Measurements from ENCODE around the gene MTERF1. TPM values are rescaled to one million over a fixed set of nuclear protein-coding genes. Genes with fewer than 3 reads are reported as not detected.
"Not testable (repeated sequence)": the region's sequence is repeated elsewhere in the genome, so short reads cannot be mapped to it uniquely, and the experiment has no call there.

MTERF1 gene
- total RNA-seq, 1 experiment from 2014 or later: 13.6 TPM

DNA sequence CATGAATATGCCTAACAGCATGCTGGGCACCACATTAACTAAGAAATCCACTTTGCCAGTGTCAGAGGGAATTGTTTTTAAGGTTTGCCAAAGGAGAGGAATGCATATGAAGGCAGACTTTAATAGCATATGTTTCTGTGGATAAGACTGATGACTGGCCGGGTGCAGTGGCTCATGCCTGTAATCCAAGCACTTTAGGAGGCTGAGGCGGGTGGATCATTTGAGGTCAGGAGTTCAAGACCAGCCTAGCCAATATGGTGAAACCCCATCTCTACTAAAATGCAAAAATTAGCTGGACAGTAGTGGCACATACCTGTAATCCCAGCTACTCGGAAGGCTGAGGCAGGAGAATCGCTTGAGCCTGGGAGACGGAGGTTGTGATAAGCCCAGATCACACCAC, 13.2 kb upstream of the MTERF1 start:
- DNase-seq (ENCODE audit: low read depth, low spot score); H3K9me3 ChIP-seq (ENCODE audit: control insufficient read depth, insufficient read depth, low read depth, low read length); H3K27me3 ChIP-seq (ENCODE audit: control insufficient read depth, insufficient read depth, low read length); POLR2A ChIA-PET; H3K4me3 ChIP-seq (ENCODE audit: low read depth in 2 of 2, low read length in 2 of 2); H3K27ac ChIP-seq (ENCODE audit: low read length); ATAC-seq; in situ Hi-C loops (cut with HindIII; ENCODE audit: low pct_unique_long_range_greater_than_20kb, low sequenced_read_pairs); BruUV-seq (replicated peaks); CTCF ChIA-PET; intact Hi-C loops (cut with micrococcal nuclease; ENCODE audit: unreplicated experiment); H3K4me1 ChIP-seq (ENCODE audit: control insufficient read depth, insufficient read depth, low read length); H3K36me3 ChIP-seq (ENCODE audit: control insufficient read depth, insufficient read depth, low read length): not testable (repeated sequence)

GRCh38 chr7:91892821-91893340, 12.4 kb upstream of the MTERF1 start:
- Histone ChIP-seq H3K4me1 (ENCODE audit: control insufficient read depth, insufficient read depth, low read length) (no peaks in the 10 kb centered on the region), H3K4me3 (ENCODE audit: low read depth in 2 of 2, low read length in 2 of 2) (no peak overlapping the region)

GRCh38 chr7:91892099-91892705, 11.7 kb upstream of the MTERF1 start:
- no peak for DNase-seq (ENCODE audit: low read depth, low spot score)
- Histone ChIP-seq H3K27me3 (ENCODE audit: control insufficient read depth, insufficient read depth, low read length) (peaks cover 3% of the 10 kb centered on the region; the same call in 1 of the 2 replicates), H3K27ac (ENCODE audit: low read length) (no peak overlapping the region), H3K4me3 (ENCODE audit: low read depth in 2 of 2, low read length in 2 of 2) (no peak overlapping the region), H3K4me1 (ENCODE audit: control insufficient read depth, insufficient read depth, low read length) (no peaks in the 10 kb centered on the region), H3K36me3 (ENCODE audit: control insufficient read depth, insufficient read depth, low read length) (no peaks in the 10 kb centered on the region), H3K9me3 (ENCODE audit: control insufficient read depth, insufficient read depth, low read depth, low read length) (no peaks in the 10 kb centered on the region)
- BruUV-seq (replicated peaks): no TSS peak
- CTCF ChIA-PET: interaction anchor here (0.6 kb wide), 1 partner anchor 285 kb away, joined by 3 read pairs; no protein-coding TSS in a partner anchor
- intact Hi-C loops (cut with micrococcal nuclease; ENCODE audit: unreplicated experiment): no loop called here
- in situ Hi-C loops (cut with HindIII; ENCODE audit: low pct_unique_long_range_greater_than_20kb, low sequenced_read_pairs): no loop called here
- TF ChIP-seq TCF7L2 (IDR thresholded peaks at IDR 0.05; ENCODE audit: low read depth, low read length): no peak
- TF ChIP-seq, protein P1, sequence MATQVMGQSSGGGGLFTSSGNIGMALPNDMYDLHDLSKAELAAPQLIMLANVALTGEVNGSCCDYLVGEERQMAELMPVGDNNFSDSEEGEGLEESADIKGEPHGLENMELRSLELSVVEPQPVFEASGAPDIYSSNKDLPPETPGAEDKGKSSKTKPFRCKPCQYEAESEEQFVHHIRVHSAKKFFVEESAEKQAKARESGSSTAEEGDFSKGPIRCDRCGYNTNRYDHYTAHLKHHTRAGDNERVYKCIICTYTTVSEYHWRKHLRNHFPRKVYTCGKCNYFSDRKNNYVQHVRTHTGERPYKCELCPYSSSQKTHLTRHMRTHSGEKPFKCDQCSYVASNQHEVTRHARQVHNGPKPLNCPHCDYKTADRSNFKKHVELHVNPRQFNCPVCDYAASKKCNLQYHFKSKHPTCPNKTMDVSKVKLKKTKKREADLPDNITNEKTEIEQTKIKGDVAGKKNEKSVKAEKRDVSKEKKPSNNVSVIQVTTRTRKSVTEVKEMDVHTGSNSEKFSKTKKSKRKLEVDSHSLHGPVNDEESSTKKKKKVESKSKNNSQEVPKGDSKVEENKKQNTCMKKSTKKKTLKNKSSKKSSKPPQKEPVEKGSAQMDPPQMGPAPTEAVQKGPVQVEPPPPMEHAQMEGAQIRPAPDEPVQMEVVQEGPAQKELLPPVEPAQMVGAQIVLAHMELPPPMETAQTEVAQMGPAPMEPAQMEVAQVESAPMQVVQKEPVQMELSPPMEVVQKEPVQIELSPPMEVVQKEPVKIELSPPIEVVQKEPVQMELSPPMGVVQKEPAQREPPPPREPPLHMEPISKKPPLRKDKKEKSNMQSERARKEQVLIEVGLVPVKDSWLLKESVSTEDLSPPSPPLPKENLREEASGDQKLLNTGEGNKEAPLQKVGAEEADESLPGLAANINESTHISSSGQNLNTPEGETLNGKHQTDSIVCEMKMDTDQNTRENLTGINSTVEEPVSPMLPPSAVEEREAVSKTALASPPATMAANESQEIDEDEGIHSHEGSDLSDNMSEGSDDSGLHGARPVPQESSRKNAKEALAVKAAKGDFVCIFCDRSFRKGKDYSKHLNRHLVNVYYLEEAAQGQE (IDR thresholded peaks at IDR 0.05; ENCODE audit: insufficient read depth in 1 of 2, low read depth in 2 of 2, low read length in 1 of 2): no peak
- TF ChIP-seq, protein P2, sequence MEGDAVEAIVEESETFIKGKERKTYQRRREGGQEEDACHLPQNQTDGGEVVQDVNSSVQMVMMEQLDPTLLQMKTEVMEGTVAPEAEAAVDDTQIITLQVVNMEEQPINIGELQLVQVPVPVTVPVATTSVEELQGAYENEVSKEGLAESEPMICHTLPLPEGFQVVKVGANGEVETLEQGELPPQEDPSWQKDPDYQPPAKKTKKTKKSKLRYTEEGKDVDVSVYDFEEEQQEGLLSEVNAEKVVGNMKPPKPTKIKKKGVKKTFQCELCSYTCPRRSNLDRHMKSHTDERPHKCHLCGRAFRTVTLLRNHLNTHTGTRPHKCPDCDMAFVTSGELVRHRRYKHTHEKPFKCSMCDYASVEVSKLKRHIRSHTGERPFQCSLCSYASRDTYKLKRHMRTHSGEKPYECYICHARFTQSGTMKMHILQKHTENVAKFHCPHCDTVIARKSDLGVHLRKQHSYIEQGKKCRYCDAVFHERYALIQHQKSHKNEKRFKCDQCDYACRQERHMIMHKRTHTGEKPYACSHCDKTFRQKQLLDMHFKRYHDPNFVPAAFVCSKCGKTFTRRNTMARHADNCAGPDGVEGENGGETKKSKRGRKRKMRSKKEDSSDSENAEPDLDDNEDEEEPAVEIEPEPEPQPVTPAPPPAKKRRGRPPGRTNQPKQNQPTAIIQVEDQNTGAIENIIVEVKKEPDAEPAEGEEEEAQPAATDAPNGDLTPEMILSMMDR (IDR thresholded peaks at IDR 0.05): no peak
- POLR2A ChIA-PET: no interaction called here
- no peak for ATAC-seq

More at GRCh38 chr7:91892821-91893340, 12.4 kb upstream of the MTERF1 start:
- no peak for ATAC-seq
- no peaks in the 10 kb centered on the region for H3K36me3 ChIP-seq (ENCODE audit: control insufficient read depth, insufficient read depth, low read length)
- H3K27me3 ChIP-seq (ENCODE audit: control insufficient read depth, insufficient read depth, low read length): peaks cover 3% of the 10 kb centered on the region; the same call in 1 of the 2 replicates
- no TSS peak for BruUV-seq (replicated peaks)
- H3K27ac ChIP-seq (ENCODE audit: low read length): no peak overlapping the region
- H3K9me3 ChIP-seq (ENCODE audit: control insufficient read depth, insufficient read depth, low read depth, low read length): no peaks in the 10 kb centered on the region
- DNase-seq (ENCODE audit: low read depth, low spot score): no peak
- in situ Hi-C loops (cut with HindIII; ENCODE audit: low pct_unique_long_range_greater_than_20kb, low sequenced_read_pairs): no loop called here
- ChIA-PET CTCF (no interaction called here), POLR2A (no interaction called here)
- intact Hi-C loops (cut with micrococcal nuclease; ENCODE audit: unreplicated experiment): no loop called here
- TF ChIP-seq, protein P1 (IDR thresholded peaks at IDR 0.05; ENCODE audit: insufficient read depth in 1 of 2, low read depth in 2 of 2, low read length in 1 of 2): no peak
- TF ChIP-seq SIN3A (IDR thresholded peaks at IDR 0.05; ENCODE audit: borderline replicate concordance, insufficient read depth, low read depth, low read length): no peak

DNA sequence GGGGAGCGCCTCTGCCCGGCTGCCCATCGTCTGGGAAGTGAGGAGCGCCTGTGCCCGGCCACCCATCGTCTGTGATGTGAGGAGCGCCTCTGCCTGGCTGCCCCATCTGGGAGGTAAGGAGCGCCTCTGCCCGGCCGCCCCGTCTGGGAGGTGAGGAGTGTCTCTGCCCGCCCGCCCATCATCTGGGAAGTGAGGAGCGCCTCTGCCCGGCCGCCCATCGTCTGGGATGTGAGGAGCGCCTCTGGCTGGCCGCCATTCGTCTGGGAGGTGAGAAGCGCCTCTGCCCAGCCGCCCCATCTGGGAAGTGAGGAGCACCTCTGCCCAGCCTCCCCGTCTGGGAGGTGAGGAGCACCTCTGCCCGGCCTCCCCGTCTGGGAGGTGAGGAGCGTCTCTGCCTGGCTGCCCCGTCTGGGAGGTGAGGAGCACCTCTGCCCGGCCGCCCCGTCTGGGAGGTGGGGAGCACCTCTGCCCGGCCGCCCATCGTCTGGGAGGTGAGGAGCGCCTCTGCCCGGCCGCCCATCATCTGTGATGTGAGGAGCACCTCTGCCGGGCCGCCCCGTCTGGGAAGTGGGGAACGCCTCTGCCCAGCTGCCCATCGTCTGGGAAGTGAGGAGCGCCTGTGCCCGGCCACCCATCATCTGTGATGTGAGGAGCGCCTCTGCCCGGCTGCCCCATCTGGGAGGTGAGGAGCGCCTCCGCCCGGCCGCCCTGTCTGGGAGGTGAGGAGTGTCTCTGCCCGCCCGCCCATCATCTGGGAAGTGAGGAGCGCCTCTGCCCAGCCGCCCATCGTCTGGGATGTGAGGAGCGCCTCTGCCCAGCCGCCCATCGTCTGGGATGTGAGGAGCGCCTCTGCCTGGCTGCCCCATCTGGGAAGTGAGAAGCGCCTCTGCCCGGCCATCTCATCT, 8.0 kb upstream of the MTERF1 start:
- DNase-seq (ENCODE audit: low read depth, low spot score); CTCF ChIA-PET; H3K4me3 ChIP-seq (ENCODE audit: low read depth in 2 of 2, low read length in 2 of 2); H3K36me3 ChIP-seq (ENCODE audit: control insufficient read depth, insufficient read depth, low read length); ATAC-seq; POLR2A ChIA-PET; H3K4me1 ChIP-seq (ENCODE audit: control insufficient read depth, insufficient read depth, low read length); BruUV-seq (replicated peaks); H3K9me3 ChIP-seq (ENCODE audit: control insufficient read depth, insufficient read depth, low read depth, low read length); H3K27ac ChIP-seq (ENCODE audit: low read length); in situ Hi-C loops (cut with HindIII; ENCODE audit: low pct_unique_long_range_greater_than_20kb, low sequenced_read_pairs); H3K27me3 ChIP-seq (ENCODE audit: control insufficient read depth, insufficient read depth, low read length); intact Hi-C loops (cut with micrococcal nuclease; ENCODE audit: unreplicated experiment): not testable (repeated sequence)
